WTC11 (cell line): ENCODE results near the gene HTR4. TPM values are rescaled to one million over a fixed set of nuclear protein-coding genes. Genes with fewer than 3 reads are reported as not detected.

Source experiments
- ATAC-seq: fragments of 200-7000 bp; cut with Tn5 transposase; 2 replicates; pipeline ENCODE4 v1.10.0; 2021; ENCODE audit warnings: mild to moderate bottlenecking, moderate library complexity
- CTCF ChIA-PET: fragments of 300-600 bp; sonication (Branson Sonifier 250); formaldehyde crosslinking; loops from one replicate; lab custom pipeline; 2021; ENCODE audit warnings: antibody characterized with exemption; lab: Charles Lee
- POLR2A ChIA-PET: fragments of 350-600 bp; sonication (Branson Sonifier 250); formaldehyde crosslinking; loops from one replicate; lab custom pipeline; 2021; ENCODE audit warnings: antibody characterized with exemption; lab: Charles Lee
- DNase-seq: peaks from one replicate; pipeline ENCODE4 v3.0.0; 2021; ENCODE audit warnings: low spot score
- H3K27ac Mint-ChIP-seq: 2 replicates; pipeline ENCODE4 v1.8.0; 2021; ENCODE audit warnings: mixed read lengths
- H3K27me3 Mint-ChIP-seq: 2 replicates; pipeline ENCODE4 v1.8.0; 2021; ENCODE audit warnings: low read depth, mild to moderate bottlenecking, moderate library complexity, mixed read lengths
- H3K36me3 Mint-ChIP-seq: 2 replicates; pipeline ENCODE4 v1.8.0; 2021; ENCODE audit warnings: mixed read lengths
- H3K4me1 Mint-ChIP-seq: 2 replicates; pipeline ENCODE4 v1.8.0; 2022; ENCODE audit warnings: mixed read lengths
- H3K4me3 Mint-ChIP-seq: 2 replicates; pipeline ENCODE4 v1.8.0; 2021; ENCODE audit warnings: mild to moderate bottlenecking, moderate library complexity, mixed read lengths
- H3K9me3 Mint-ChIP-seq: 2 replicates; pipeline ENCODE4 v1.8.0; 2021; ENCODE audit warnings: mixed read lengths
- ELF4 ChIP-seq: sonication (generic); formaldehyde crosslinking; IDR thresholded peaks from 2 replicates; pipeline ENCODE4 v1.8.1; 2022; ENCODE audit warnings: low read depth, mild to moderate bottlenecking, moderate library complexity, missing genetic modification reagents
- FOXP1 ChIP-seq: sonication (generic); formaldehyde crosslinking; IDR thresholded peaks from 2 replicates; pipeline ENCODE4 v1.8.0; 2022; ENCODE audit warnings: missing genetic modification reagents, mild to moderate bottlenecking, moderate library complexity, borderline replicate concordance
- IRF2 ChIP-seq: sonication (generic); formaldehyde crosslinking; IDR thresholded peaks from 2 replicates; pipeline ENCODE4 v1.8.0; 2022; ENCODE audit warnings: low read depth, missing genetic modification reagents, borderline replicate concordance
- JAZF1 ChIP-seq: fragments of 250-450 bp; sonication (Bioruptor Pico); IDR thresholded peaks from 2 replicates; pipeline ENCODE4 v1.9.0; 2021; ENCODE audit warnings: moderate library complexity, mild to moderate bottlenecking, inconsistent platforms
- NFE2L1 ChIP-seq: sonication (generic); formaldehyde crosslinking; IDR thresholded peaks from 2 replicates; pipeline ENCODE4 v1.8.1; 2023; ENCODE audit warnings: missing genetic modification reagents
- NR1H2 ChIP-seq: sonication (generic); formaldehyde crosslinking; IDR thresholded peaks from 2 replicates; pipeline ENCODE4 v1.9.0; 2021; ENCODE audit warnings: mild to moderate bottlenecking, moderate library complexity, missing genetic modification reagents
- SOX15 ChIP-seq: fragments of 250-450 bp; sonication (Bioruptor Pico); IDR thresholded peaks from 2 replicates; pipeline ENCODE4 v1.9.0; 2021; ENCODE audit warnings: mild to moderate bottlenecking
- SP1 ChIP-seq: sonication (generic); formaldehyde crosslinking; conservative IDR thresholded peaks from 2 replicates; pipeline ENCODE4 v1.8.1; 2022; ENCODE audit warnings: missing genetic modification reagents
- ZNF219 ChIP-seq: sonication (generic); formaldehyde crosslinking; IDR thresholded peaks from 2 replicates; pipeline ENCODE4 v1.8.0; 2023; ENCODE audit warnings: missing genetic modification reagents, mild to moderate bottlenecking, borderline replicate concordance
- total RNA-seq: library from RNA; stranded (reverse); gene quantifications from 3 replicates; pipeline ENCODE4 v1.2.3, GENCODE V29; 2021
- TF ChIP-seq, protein P1 (sequence below): fragments of 250-450 bp; sonication (Bioruptor Pico); IDR thresholded peaks from 2 replicates; pipeline ENCODE4 v1.9.0; 2021; ENCODE audit warnings: mild to moderate bottlenecking, borderline replicate concordance
- TF ChIP-seq, protein P2 (sequence below): fragments of 250-450 bp; sonication (Bioruptor Pico); conservative IDR thresholded peaks from 2 replicates; pipeline ENCODE4 v1.9.0; 2021; ENCODE audit warnings: mild to moderate bottlenecking
- TF ChIP-seq, protein P3 (sequence below): sonication (generic); formaldehyde crosslinking; IDR thresholded peaks from 2 replicates; pipeline ENCODE4 v1.8.1; 2023; ENCODE audit warnings: mild to moderate bottlenecking, moderate library complexity, missing genetic modification reagents
- TF ChIP-seq, protein P4 (sequence below): sonication (generic); formaldehyde crosslinking; IDR thresholded peaks from 2 replicates; pipeline ENCODE4 v1.8.1; 2022; ENCODE audit warnings: mild to moderate bottlenecking, moderate library complexity, missing genetic modification reagents
- TF ChIP-seq, protein P5 (sequence below): sonication (generic); formaldehyde crosslinking; IDR thresholded peaks from 2 replicates; pipeline ENCODE4 v1.8.0; 2022; ENCODE audit warnings: missing genetic modification reagents
- TF ChIP-seq, protein P6 (sequence below): sonication (generic); formaldehyde crosslinking; IDR thresholded peaks from 2 replicates; pipeline ENCODE4 v1.8.1; 2023; ENCODE audit warnings: mild to moderate bottlenecking, missing genetic modification reagents
- TF ChIP-seq, protein P7 (sequence below): sonication (generic); formaldehyde crosslinking; IDR thresholded peaks from 2 replicates; pipeline ENCODE4 v1.8.0; 2023; ENCODE audit warnings: missing genetic modification reagents
- TF ChIP-seq, protein P8 (sequence below): fragments of 250-450 bp; sonication (Bioruptor Pico); IDR thresholded peaks from 2 replicates; pipeline ENCODE4 v1.9.0; 2021; ENCODE audit warnings: moderate library complexity, mild to moderate bottlenecking, inconsistent platforms, borderline replicate concordance
- TF ChIP-seq, protein P9 (sequence below): sonication (generic); formaldehyde crosslinking; IDR thresholded peaks from 2 replicates; pipeline ENCODE4 v1.8.1; 2023; ENCODE audit warnings: mild to moderate bottlenecking, missing genetic modification reagents

HTR4 gene
- total RNA-seq, 1 experiment from 2014 or later: not detected

DNA sequence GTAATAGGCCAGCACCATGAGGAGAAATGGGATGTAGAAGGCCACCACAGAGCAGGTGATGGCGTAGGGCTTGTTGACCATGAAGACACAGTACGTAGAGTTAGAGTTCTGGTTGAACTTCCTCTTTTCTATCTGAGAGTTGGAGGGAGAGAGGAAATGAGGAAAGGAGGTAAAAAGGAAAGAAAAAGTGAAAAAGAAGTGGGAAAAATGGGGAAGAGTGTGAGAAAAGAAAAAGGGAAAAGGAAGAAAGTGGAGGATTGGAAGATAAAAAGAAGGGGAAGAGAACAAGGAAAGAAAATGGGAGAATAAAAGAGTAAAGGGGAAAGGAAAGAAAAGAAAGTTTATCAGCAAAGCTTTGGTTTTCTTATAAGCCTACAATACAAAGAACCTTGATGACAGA lies 144.4 kb downstream of the HTR4 start (continued):
- TF ChIP-seq, protein P1, sequence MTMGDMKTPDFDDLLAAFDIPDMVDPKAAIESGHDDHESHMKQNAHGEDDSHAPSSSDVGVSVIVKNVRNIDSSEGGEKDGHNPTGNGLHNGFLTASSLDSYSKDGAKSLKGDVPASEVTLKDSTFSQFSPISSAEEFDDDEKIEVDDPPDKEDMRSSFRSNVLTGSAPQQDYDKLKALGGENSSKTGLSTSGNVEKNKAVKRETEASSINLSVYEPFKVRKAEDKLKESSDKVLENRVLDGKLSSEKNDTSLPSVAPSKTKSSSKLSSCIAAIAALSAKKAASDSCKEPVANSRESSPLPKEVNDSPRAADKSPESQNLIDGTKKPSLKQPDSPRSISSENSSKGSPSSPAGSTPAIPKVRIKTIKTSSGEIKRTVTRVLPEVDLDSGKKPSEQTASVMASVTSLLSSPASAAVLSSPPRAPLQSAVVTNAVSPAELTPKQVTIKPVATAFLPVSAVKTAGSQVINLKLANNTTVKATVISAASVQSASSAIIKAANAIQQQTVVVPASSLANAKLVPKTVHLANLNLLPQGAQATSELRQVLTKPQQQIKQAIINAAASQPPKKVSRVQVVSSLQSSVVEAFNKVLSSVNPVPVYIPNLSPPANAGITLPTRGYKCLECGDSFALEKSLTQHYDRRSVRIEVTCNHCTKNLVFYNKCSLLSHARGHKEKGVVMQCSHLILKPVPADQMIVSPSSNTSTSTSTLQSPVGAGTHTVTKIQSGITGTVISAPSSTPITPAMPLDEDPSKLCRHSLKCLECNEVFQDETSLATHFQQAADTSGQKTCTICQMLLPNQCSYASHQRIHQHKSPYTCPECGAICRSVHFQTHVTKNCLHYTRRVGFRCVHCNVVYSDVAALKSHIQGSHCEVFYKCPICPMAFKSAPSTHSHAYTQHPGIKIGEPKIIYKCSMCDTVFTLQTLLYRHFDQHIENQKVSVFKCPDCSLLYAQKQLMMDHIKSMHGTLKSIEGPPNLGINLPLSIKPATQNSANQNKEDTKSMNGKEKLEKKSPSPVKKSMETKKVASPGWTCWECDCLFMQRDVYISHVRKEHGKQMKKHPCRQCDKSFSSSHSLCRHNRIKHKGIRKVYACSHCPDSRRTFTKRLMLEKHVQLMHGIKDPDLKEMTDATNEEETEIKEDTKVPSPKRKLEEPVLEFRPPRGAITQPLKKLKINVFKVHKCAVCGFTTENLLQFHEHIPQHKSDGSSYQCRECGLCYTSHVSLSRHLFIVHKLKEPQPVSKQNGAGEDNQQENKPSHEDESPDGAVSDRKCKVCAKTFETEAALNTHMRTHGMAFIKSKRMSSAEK (CRISPR knock-in tag): no peak
- TF ChIP-seq, protein P2, sequence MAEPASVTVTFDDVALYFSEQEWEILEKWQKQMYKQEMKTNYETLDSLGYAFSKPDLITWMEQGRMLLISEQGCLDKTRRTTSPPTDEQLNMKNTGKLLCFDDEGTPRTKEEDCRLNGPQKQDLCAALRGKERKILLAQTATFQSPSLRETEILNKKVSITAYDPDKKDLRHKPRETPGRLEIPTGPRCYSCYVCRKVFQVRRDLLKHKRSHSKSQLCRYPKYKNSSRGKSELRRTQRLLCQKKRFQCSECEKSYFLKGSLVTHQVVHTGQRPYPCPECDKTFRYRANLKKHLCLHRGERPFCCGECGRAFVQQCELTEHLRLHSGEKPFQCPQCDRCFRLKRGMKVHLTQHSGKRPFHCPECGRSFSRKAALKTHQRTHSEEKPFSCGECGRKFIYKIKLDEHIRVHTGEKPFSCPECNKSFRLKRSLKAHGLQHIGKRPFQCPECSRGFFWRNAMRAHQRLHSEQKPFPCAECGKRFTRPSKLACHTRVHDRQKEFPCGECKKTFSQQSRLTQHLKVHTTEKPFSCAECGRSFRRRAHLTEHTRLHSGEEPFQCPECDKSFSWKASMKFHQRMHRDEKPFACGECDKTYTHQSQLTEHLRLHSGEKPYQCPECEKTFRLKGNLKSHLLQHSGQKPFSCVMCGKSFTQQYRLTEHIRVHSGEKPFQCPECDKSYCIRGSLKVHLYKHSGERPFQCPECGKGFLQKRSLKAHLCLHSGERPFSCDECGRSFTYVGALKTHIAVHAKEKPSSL (CRISPR knock-in tag): no peak
- TF ChIP-seq ZNF219 (CRISPR knock-in tag): no peak
- TF ChIP-seq, protein P3, sequence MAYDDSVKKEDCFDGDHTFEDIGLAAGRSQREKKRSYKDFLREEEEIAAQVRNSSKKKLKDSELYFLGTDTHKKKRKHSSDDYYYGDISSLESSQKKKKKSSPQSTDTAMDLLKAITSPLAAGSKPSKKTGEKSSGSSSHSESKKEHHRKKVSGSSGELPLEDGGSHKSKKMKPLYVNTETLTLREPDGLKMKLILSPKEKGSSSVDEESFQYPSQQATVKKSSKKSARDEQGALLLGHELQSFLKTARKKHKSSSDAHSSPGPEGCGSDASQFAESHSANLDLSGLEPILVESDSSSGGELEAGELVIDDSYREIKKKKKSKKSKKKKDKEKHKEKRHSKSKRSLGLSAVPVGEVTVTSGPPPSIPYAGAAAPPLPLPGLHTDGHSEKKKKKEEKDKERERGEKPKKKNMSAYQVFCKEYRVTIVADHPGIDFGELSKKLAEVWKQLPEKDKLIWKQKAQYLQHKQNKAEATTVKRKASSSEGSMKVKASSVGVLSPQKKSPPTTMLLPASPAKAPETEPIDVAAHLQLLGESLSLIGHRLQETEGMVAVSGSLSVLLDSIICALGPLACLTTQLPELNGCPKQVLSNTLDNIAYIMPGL (CRISPR knock-in tag): no peak
- TF ChIP-seq, protein P4, sequence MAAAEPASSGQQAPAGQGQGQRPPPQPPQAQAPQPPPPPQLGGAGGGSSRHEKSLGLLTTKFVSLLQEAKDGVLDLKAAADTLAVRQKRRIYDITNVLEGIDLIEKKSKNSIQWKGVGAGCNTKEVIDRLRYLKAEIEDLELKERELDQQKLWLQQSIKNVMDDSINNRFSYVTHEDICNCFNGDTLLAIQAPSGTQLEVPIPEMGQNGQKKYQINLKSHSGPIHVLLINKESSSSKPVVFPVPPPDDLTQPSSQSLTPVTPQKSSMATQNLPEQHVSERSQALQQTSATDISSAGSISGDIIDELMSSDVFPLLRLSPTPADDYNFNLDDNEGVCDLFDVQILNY (CRISPR knock-in tag): no peak
- TF ChIP-seq SP1 (CRISPR knock-in tag): no peak
- TF ChIP-seq ELF4 (CRISPR knock-in tag): no peak
- TF ChIP-seq IRF2 (CRISPR knock-in tag): no peak

DNA sequence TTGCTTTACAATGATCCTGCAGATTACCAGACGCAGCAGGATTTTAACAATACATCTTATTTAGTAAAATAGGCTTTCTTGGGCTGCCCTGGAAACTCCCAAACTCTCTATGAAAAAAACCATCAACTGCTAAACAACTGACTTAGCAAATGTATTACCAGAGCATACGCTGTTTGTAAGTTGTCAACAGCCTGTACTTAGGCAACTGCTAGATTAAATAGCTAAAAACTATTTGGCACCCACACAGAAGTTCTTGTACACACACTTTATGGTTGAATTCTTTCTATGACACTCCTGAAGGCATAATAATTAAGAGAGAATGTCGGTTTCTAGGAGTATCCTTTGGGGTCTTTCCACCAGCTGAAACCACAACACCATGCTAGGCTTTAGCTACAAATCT lies 146.7 kb downstream of the HTR4 start:
- Mint-ChIP-seq H3K4me3 (no peak overlapping the region), H3K4me1 (peaks cover 8% of the 10 kb centered on the region), H3K36me3 (no peaks in the 10 kb centered on the region), H3K9me3 (peaks cover 7% of the 10 kb centered on the region; the same call in 1 of the 2 replicates), H3K27me3 (peaks cover 4% of the 10 kb centered on the region; the same call in 1 of the 2 replicates), H3K27ac (no peak overlapping the region)
- ChIA-PET CTCF (no interaction called here), POLR2A (no interaction called here)
- no peak for ATAC-seq
- no peak for DNase-seq
- TF ChIP-seq SOX15 (CRISPR knock-in tag) (no peak), JAZF1 (CRISPR knock-in tag) (no peak), NR1H2 (no peak), NFE2L1 (CRISPR knock-in tag) (no peak), FOXP1 (no peak)
- TF ChIP-seq, protein P5, sequence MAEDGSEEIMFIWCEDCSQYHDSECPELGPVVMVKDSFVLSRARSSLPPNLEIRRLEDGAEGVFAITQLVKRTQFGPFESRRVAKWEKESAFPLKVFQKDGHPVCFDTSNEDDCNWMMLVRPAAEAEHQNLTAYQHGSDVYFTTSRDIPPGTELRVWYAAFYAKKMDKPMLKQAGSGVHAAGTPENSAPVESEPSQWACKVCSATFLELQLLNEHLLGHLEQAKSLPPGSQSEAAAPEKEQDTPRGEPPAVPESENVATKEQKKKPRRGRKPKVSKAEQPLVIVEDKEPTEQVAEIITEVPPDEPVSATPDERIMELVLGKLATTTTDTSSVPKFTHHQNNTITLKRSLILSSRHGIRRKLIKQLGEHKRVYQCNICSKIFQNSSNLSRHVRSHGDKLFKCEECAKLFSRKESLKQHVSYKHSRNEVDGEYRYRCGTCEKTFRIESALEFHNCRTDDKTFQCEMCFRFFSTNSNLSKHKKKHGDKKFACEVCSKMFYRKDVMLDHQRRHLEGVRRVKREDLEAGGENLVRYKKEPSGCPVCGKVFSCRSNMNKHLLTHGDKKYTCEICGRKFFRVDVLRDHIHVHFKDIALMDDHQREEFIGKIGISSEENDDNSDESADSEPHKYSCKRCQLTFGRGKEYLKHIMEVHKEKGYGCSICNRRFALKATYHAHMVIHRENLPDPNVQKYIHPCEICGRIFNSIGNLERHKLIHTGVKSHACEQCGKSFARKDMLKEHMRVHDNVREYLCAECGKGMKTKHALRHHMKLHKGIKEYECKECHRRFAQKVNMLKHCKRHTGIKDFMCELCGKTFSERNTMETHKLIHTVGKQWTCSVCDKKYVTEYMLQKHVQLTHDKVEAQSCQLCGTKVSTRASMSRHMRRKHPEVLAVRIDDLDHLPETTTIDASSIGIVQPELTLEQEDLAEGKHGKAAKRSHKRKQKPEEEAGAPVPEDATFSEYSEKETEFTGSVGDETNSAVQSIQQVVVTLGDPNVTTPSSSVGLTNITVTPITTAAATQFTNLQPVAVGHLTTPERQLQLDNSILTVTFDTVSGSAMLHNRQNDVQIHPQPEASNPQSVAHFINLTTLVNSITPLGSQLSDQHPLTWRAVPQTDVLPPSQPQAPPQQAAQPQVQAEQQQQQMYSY (CRISPR knock-in tag): no peak
- TF ChIP-seq, protein P6, sequence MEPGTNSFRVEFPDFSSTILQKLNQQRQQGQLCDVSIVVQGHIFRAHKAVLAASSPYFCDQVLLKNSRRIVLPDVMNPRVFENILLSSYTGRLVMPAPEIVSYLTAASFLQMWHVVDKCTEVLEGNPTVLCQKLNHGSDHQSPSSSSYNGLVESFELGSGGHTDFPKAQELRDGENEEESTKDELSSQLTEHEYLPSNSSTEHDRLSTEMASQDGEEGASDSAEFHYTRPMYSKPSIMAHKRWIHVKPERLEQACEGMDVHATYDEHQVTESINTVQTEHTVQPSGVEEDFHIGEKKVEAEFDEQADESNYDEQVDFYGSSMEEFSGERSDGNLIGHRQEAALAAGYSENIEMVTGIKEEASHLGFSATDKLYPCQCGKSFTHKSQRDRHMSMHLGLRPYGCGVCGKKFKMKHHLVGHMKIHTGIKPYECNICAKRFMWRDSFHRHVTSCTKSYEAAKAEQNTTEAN (CRISPR knock-in tag): no peak
- TF ChIP-seq, protein P7, sequence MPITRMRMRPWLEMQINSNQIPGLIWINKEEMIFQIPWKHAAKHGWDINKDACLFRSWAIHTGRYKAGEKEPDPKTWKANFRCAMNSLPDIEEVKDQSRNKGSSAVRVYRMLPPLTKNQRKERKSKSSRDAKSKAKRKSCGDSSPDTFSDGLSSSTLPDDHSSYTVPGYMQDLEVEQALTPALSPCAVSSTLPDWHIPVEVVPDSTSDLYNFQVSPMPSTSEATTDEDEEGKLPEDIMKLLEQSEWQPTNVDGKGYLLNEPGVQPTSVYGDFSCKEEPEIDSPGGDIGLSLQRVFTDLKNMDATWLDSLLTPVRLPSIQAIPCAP (CRISPR knock-in tag): no peak
- TF ChIP-seq, protein P8, sequence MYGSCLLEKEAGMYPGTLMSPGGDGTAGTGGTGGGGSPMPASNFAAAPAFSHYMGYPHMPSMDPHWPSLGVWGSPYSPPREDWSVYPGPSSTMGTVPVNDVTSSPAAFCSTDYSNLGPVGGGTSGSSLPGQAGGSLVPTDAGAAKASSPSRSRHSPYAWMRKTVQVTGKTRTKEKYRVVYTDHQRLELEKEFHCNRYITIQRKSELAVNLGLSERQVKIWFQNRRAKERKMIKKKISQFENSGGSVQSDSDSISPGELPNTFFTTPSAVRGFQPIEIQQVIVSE: no peak
- TF ChIP-seq, protein P9, sequence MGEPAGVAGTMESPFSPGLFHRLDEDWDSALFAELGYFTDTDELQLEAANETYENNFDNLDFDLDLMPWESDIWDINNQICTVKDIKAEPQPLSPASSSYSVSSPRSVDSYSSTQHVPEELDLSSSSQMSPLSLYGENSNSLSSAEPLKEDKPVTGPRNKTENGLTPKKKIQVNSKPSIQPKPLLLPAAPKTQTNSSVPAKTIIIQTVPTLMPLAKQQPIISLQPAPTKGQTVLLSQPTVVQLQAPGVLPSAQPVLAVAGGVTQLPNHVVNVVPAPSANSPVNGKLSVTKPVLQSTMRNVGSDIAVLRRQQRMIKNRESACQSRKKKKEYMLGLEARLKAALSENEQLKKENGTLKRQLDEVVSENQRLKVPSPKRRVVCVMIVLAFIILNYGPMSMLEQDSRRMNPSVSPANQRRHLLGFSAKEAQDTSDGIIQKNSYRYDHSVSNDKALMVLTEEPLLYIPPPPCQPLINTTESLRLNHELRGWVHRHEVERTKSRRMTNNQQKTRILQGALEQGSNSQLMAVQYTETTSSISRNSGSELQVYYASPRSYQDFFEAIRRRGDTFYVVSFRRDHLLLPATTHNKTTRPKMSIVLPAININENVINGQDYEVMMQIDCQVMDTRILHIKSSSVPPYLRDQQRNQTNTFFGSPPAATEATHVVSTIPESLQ (CRISPR knock-in tag): no peak
